OCI-LY3 (cell line): ENCODE data around the gene LRFN2.

Experiments used
- EZH2phosphoT487 ChIP-seq: fragments of 200-600 bp; shearing (Covaris generic); IDR thresholded peaks from 2 replicates; pipeline ENCODE4 v1.6.1; 2018; ENCODE audit warnings: antibody characterized with exemption, mixed run types, low read depth
- TF ChIP-seq, protein P1 (sequence below): fragments of 200-600, 300-600 bp; sonication (generic); IDR thresholded peaks from 2 replicates; pipeline ENCODE4 v1.5.1; 2014; ENCODE audit warnings: antibody characterized with exemption, low read length, low read depth

- TF ChIP-seq EZH2phosphoT487, result no peak
- TF ChIP-seq, protein P1, sequence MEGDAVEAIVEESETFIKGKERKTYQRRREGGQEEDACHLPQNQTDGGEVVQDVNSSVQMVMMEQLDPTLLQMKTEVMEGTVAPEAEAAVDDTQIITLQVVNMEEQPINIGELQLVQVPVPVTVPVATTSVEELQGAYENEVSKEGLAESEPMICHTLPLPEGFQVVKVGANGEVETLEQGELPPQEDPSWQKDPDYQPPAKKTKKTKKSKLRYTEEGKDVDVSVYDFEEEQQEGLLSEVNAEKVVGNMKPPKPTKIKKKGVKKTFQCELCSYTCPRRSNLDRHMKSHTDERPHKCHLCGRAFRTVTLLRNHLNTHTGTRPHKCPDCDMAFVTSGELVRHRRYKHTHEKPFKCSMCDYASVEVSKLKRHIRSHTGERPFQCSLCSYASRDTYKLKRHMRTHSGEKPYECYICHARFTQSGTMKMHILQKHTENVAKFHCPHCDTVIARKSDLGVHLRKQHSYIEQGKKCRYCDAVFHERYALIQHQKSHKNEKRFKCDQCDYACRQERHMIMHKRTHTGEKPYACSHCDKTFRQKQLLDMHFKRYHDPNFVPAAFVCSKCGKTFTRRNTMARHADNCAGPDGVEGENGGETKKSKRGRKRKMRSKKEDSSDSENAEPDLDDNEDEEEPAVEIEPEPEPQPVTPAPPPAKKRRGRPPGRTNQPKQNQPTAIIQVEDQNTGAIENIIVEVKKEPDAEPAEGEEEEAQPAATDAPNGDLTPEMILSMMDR, result no peak
Measured at GRCh38 chr6:40563111-40563510, 24.1 kb downstream of the LRFN2 start.
